Lower leg skin (tissue), 4 donors: ENCODE results near the gene EFEMP1. TPM values are rescaled to one million over a fixed set of nuclear protein-coding genes. Genes with fewer than 3 reads are reported as not detected.
A peak's percentile ranks its signal among the peaks of the same experiment; 100 is the strongest.

Source experiments
- DNase-seq, 2 donors: peaks; one replicate each; pipeline ENCODE4 v3.0.0-alpha.2; 2019; ENCODE audit warnings: low spot score in 2 of 2
- H3K4me3 ChIP-seq: fragments of 200-600 bp; sonication (generic); 2 replicates; pipeline ENCODE4 v1.5.1; 2017; ENCODE audit warnings: mild to moderate bottlenecking, low read depth; ENCODE audit not compliant: poor library complexity, severe bottlenecking
- POLR2A ChIP-seq, 2 donors: fragments of 450-650 bp; IDR thresholded peaks; one replicate each; pipeline ENCODE4 v1.6.1; 2016 to 2017; ENCODE audit warnings: antibody characterized with exemption in 2 of 2, mild to moderate bottlenecking in 1 of 2, moderate library complexity in 1 of 2
- WGBS, 2 donors: methylation state at CpG; one replicate each; pipeline ENCODE4 v1.1.5; 2018; 5-methylcytosine and 5-hydroxymethylcytosine counted together
- intact Hi-C: fragments of 100-400 bp; cut with DNase I; formaldehyde crosslinking; loops from one replicate; pipeline ENCODE4 v1.15.0; 2023; ENCODE audit warnings: low total_unique reads
- total RNA-seq, 4 donors: library from RNA; depleted of rRNA; stranded (reverse); fragments of >200 nt; gene quantifications; one replicate each; pipeline ENCODE4 v1.1.0, GENCODE V29; 2016
- TF ChIP-seq, protein P1 (sequence below), 3 donors: fragments of 450-650 bp; IDR thresholded peaks; one replicate each; pipeline ENCODE4 v1.5.1; 2016; ENCODE audit warnings: antibody characterized with exemption in 3 of 3, mild to moderate bottlenecking in 3 of 3, moderate library complexity in 2 of 3

The EFEMP1 gene, protein sequence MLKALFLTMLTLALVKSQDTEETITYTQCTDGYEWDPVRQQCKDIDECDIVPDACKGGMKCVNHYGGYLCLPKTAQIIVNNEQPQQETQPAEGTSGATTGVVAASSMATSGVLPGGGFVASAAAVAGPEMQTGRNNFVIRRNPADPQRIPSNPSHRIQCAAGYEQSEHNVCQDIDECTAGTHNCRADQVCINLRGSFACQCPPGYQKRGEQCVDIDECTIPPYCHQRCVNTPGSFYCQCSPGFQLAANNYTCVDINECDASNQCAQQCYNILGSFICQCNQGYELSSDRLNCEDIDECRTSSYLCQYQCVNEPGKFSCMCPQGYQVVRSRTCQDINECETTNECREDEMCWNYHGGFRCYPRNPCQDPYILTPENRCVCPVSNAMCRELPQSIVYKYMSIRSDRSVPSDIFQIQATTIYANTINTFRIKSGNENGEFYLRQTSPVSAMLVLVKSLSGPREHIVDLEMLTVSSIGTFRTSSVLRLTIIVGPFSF
- total RNA-seq = 100 to 1,000 TPM in 2 of 4 donors, 10 to 100 TPM in 2; 86.2 to 113 (median 98.9) TPM

DNA sequence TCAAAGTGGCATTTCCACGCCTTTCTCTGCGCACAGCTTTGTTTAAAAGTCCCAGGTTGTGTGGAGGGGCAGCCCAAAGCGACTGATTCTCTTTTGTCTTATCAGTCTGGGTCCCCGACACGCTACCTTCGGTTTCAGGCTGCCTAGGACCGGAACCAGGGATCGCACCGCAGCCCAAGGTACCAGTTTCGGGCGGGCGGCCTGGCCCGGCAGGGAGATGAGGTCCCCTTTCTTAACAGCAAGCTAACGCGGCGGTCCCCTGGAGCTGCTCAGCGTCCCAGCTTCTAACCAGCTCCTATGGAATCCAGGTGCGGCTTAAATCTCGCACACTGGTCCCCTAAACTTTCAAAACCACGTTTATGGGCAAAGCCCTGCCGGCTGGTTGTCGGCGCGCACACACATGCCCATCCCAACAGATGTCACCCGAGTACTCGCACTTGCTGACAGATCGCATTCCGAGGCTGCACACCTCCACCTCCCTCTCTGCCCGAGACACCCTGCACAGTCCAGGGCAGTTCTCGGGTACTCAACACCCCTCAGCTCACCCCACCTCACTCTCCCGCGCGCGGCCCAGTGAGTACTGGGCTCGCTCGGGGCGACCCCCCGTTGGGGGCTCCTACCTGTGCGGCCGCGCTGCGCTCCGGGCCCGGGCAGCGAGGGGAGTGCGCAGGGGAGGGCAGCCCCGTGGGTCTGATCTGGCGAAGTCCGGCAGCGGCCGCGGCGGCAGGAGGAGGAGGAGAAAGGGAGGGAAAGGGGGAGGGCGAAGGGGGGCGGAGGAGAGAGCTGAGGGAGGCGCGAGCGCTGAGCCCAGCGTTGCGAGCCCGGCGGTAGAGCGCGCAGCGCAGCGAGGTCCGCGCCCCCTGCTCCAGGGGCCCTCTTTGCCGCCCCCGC, at the start of gene EFEMP1:
Gene EFEMP1, minus strand, starts transcription at position 692 of the 891 bp plus-strand sequence. CDS start 1,342 bp downstream, outside the sequence.
- 1% methylated on average over 50 to 65 of the region's 70 CpGs for WGBS, 2 donors
- TF ChIP-seq POLR2A (IDR thresholded peaks at IDR 0.05) = no peak
- TF ChIP-seq, protein P1, sequence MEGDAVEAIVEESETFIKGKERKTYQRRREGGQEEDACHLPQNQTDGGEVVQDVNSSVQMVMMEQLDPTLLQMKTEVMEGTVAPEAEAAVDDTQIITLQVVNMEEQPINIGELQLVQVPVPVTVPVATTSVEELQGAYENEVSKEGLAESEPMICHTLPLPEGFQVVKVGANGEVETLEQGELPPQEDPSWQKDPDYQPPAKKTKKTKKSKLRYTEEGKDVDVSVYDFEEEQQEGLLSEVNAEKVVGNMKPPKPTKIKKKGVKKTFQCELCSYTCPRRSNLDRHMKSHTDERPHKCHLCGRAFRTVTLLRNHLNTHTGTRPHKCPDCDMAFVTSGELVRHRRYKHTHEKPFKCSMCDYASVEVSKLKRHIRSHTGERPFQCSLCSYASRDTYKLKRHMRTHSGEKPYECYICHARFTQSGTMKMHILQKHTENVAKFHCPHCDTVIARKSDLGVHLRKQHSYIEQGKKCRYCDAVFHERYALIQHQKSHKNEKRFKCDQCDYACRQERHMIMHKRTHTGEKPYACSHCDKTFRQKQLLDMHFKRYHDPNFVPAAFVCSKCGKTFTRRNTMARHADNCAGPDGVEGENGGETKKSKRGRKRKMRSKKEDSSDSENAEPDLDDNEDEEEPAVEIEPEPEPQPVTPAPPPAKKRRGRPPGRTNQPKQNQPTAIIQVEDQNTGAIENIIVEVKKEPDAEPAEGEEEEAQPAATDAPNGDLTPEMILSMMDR (IDR thresholded peaks at IDR 0.05) = no peak
- DNase-seq = peak; percentile 25 to 93
- intact Hi-C loops = no loop called here
- H3K4me3 ChIP-seq = peak within 1 kb of the TSS; percentile 53

DNA sequence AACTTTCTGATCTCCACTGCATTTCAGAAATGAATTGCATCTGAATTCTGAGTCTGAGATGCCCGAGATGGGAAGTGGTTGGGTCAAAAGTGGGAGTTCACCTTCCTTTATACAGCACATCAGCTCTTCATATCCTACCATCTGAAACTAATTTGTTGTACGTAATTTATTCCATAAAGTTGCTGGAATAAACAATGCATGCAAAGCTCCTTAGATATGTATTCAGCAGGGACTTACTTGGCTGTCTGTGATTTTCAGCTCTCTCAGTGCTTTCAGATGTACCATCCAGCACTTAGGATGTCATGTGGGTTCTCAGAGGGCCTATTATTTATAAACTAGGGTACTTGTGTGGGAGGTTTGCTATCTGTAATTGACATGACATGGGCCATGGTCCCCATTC, 46.9 kb upstream of the EFEMP1 start:
- TF ChIP-seq, protein P1 (IDR thresholded peaks at IDR 0.05) = no peak
- no peak for TF ChIP-seq POLR2A (IDR thresholded peaks at IDR 0.05)
- no peak overlapping the region for H3K4me3 ChIP-seq
- intact Hi-C loops = no loop called here
- 60 to 69% methylated on average over 2 of the region's 2 CpGs for WGBS, 2 donors
- no peak for DNase-seq

DNA sequence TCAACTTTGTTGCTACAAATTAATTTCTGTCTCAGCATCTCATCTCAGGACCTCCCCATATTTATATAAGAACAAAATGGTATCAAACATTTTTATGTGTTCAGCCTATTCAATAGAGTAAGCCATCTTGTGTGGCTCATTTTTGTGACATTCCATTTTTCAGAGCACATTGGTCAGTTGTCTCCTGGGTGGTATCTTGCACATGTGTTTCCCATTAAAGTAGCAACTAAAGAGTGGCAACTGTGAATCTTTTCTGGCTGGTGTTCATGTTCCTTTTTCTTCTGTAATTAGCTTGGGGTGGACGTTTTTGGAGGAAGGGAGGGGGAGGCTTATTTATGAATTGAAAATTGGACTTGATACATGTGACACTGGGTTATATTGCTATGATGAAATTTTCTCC, 45.4 kb upstream of the EFEMP1 start:
- 19 to 36% methylated on average over 1 of the region's 1 CpG for WGBS, 2 donors
- intact Hi-C loops = loop anchor here (10.0 kb wide), 1 partner anchor 194 kb away; no protein-coding TSS in a partner anchor
- H3K4me3 ChIP-seq = no peak overlapping the region
- DNase-seq = no peak
- TF ChIP-seq, protein P1 (IDR thresholded peaks at IDR 0.05) = no peak
- no peak for TF ChIP-seq POLR2A (IDR thresholded peaks at IDR 0.05)

DNA sequence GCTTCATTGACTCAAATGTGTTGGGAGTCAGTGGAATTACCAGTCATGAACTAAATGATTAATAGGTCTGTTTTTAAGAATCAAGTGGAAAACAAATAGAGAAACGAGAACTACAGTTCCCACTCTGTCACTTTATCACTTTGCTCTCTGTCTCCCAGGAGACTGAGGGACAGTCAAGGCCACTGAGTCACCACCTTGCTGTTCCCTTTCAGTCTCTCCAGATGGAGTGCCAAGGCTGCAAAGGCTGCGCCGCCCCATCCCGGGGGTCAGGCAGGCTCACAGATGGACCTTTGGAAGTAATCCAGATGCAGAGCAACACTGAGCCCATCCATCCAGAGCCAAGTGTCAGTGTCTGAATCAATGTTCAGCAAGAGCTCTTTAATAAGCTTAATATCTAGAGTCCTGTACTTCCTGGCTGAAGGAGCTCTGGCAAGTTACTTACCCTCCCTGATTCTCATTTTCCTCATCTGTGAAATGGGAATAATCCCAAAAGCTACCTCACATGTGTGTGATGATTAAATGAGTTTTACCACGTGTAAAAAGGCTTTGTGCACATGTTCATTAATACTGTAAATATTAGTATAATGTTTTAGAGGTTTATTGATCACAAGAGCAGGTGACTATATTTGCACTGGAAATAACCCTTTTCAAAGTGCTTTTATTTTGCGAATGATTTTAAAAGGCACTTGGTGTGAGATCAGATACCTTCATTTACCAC, 43.0 kb upstream of the EFEMP1 start:
- peak; percentile 59 to 87 for DNase-seq

More for the DNA sequence above, 43.0 kb upstream of the EFEMP1 start:
- TF ChIP-seq, protein P1 (IDR thresholded peaks at IDR 0.05) = no peak
- no peak for TF ChIP-seq POLR2A (IDR thresholded peaks at IDR 0.05)
- 40 to 53% methylated on average over 6 of the region's 6 CpGs for WGBS, 2 donors
- intact Hi-C loops = loop anchor here (10.0 kb wide), 1 partner anchor 192 kb away; no protein-coding TSS in a partner anchor
- no peak overlapping the region for H3K4me3 ChIP-seq
